Measurements from ENCODE around the gene EFCC1.

GRCh38 chr3:128997486-128998133 lies 3.5 kb upstream of the EFCC1 start:
- TF ChIP-seq CTCF (IDR thresholded peaks at IDR 0.05) (no peak), POLR2A (IDR thresholded peaks at IDR 0.05) (no peak)

Measured in Peyer's patch (tissue), 4 donors.